Activated T-cell treated with anti-CD3 and anti-CD28 coated beads for 4 hours (primary cell): ENCODE data around the gene WNK2.
"Not testable (repeated sequence)": the region's sequence is repeated elsewhere in the genome, so short reads cannot be mapped to it uniquely, and the experiment has no call there.

ENCODE experiments used
- DNase-seq: peaks from one replicate; pipeline ENCODE4 v3.0.0-alpha.2; 2020

WNK2 gene

GRCh38 chr9:93240891-93241334 lies 57.0 kb downstream of the WNK2 start:
- DNase-seq: no peak

GRCh38 chr9:93243112-93243511 lies 59.2 kb downstream of the WNK2 start:
- DNase-seq: no peak

- no peak for DNase-seq
These were observed 60.2 kb downstream of the WNK2 start for GRCh38 chr9:93244101-93244500.

DNA sequence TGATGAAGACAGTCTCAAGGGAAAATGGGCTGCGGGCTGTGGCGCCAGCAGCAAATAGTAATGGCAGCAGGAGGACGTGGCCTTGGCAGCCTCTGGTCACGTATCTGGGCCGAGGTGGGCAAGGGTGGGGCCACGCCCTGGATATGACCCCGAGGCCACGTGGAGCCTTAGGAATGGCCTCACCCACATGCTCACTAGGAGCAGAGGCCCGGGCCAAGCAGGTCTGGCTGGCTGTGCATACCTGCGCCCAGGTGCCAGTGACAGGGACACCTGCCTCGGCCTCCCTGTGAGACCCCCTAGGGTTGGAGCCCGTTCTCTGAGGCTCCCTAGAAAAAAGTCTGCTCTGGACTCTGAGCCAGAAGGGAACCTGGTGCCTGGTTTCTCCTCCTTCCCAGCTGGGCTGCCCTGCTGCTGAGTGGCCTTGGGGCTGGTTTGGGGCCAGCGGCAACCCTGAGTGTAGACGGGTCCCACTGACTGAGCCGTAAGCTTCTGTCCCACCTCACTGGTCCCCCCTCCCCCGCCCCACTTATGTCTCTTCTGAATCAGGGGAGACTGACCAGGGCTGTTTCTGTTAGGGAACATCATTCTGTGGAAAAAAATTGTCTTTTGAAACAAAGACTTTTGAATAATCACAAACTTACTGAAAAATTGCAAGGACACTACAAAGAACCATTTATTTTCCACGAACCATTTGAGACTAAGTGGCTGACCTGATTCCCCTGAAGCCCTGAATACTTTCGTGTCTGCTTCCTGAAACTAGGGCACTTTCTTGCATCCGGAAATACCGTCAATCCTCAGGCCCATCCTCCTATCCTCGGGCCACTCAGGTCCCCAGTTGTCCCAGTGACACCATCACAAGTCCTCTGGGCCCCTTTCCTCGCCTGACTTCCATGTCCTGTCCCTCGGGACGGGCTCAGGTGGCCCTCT lies 60.8 kb downstream of the WNK2 start:
- DNase-seq: no peak

GRCh38 chr9:93245437-93245970 lies 61.6 kb downstream of the WNK2 start:
- DNase-seq: no peak

GRCh38 chr9:93246111-93246510 lies 62.2 kb downstream of the WNK2 start:
- no peak for DNase-seq

- no peak for DNase-seq
These were observed 62.6 kb downstream of the WNK2 start for GRCh38 chr9:93246526-93246925.

DNA sequence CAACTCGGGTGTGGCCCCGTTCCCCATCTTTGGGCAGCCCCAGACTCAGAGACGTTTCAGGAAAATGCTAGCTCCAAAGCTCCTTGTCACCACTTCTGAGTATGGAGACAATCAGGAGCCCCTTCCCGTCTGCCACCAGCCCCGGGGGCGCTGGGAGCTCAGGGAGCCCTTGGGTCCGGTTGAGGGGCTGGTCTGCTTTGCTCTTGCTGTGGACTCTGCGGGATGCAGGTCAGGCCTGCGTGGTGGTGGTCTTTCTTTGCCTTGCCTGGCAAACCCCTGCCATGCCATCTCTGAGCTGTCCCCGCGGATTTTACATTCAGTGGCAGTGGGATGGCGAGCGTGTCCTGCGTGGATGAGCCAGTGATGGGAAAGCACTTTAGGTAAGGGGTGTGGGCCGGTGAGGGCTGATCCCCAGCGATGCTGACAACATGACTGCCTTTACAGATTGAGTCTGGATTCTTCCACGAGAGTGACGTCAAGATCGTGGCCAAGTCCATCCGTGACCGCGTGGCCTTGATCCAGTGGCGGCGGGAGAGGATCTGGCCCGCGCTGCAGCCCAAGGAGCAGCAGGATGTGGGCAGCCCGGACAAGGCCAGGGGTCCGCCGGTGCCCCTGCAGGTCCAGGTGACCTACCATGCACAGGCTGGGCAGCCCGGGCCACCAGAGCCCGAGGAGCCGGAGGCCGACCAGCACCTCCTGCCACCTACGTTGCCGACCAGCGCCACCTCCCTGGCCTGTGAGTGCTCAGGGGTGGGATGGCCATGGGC lies 63.3 kb downstream of the WNK2 start:
- DNase-seq: no peak

GRCh38 chr9:93247892-93248291 lies 64.0 kb downstream of the WNK2 start:
- DNase-seq: no peak

DNA sequence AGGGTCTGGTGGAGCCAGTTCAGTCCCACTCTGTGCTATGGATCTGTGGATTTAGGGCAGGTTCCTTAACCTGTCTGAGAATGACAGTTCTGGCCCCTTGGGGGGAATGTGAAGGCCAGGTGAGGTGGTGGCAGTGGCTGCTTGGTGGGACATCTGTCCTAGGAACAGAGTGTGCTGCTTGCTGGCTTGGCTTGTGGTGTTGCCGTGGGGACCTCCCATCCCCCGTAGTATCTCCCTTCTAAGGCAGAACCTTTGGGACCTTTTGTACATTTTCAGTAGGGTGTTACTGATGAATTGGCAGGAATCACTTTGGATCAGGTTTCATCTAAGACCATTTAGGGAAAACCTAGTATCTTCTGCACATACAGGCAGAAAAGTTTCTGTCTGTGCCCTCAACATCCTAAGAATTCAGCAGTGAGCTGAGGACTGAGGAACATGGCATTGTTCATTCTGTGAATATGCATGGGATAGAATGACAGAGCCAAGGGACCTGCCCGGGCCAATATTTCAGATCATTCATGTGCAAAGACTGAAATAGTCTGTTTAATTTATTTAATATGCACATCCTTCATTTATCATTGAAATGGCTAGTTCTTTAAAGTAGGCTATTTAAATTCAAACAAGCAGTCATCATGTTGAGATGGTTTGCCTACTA lies 64.6 kb downstream of the WNK2 start:
- DNase-seq: no peak

DNA sequence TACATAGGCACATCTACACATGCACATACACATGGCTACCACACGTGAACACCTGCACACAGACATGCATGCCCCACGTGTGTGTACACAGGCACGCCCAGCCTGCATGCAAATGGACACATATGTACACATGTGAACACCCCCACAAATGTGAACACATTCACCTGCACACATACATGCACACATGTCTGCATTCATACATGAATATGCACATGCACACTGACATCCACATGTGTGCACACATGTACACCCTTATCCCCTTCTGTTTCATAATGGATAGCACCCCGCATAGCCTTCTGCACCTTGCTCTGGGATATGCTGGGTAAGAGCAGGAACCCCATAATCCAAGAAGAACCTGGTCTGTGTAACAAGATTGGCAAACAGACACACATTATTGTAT lies 66.2 kb downstream of the WNK2 start:
- DNase-seq: no peak

DNA sequence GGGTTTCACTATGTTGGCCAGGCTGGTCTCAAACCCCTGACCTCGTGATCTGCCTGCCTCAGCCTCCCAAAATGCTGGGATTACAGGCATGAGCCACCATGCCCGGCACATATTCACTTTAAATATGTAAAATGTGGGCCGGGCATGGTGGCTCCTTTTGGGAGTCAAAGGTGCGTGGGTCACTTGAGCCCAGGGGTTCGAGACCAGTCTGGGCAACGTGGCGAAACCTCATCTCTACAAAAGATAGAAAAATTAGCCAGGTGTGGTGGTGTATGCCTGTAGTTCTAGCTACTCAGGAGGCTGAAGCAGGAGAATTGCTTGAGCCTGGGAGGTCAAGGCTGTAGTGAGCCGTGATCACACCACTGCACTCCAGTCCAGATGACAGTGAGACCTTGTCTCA lies 67.4 kb downstream of the WNK2 start:
- DNase-seq: not testable (repeated sequence)

DNA sequence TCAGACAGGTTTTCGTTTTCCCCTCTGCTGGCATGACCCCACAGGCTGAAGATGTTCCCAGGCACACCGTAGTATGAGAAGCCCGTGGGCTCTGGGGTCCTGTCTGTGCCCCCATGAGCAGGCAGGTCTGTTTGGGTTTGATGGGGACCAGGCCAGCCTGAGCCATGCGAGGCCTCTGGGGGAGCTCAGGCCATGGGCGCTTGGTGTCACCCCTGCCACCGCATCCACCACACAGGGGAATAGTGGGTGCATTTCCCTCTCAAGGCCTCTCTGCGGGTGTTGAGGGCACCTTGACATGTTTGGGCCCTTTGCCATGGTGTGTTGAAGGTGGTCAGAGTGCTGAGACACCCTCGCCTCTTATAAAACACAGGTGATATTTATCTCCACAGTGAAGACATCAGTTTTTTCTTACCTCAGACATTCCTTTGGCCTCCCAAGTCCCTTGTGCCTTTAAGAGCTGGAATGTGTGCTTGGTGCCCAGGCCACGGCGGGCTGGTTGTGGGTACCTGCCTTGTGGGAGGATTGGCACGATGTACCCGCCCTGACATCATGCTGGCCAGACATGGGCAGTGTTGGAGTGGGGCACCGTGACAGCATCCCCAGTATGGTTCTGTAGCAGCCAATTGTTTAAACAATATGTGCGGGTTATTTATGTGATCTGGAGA lies 68.3 kb downstream of the WNK2 start:
- DNase-seq: no peak

DNA sequence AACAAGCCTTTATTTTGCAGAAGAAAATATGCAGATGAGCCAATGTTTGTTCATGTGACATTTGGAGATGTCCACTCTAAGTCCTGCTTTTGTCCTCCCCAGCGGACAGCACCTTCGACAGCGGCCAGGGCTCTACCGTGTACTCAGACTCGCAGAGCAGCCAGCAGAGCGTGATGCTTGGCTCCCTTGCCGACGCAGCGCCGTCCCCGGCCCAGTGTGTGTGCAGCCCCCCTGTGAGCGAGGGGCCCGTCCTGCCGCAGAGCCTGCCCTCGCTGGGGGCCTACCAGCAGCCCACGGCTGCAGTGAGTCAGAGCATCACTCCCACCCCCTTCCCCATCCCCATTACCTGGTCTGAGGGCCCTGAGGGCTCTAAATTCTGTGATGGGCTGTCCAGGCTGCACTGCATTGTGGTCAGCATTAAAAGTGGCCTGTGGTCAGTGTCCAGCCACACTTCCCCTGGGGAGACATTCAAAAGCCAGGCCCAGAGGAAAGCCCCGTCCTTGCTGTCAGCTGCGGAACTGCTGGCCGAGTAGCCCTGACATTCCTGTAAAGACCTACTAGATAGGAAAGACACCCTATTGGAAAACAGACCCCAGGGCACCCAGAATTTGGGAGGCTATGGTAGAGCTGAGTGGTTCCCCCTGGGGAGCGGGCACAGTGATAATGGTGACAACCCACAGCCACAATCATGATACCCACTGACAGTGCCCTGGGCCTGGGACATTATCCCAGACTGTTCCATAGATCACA lies 69.0 kb downstream of the WNK2 start:
- no peak for DNase-seq

DNA sequence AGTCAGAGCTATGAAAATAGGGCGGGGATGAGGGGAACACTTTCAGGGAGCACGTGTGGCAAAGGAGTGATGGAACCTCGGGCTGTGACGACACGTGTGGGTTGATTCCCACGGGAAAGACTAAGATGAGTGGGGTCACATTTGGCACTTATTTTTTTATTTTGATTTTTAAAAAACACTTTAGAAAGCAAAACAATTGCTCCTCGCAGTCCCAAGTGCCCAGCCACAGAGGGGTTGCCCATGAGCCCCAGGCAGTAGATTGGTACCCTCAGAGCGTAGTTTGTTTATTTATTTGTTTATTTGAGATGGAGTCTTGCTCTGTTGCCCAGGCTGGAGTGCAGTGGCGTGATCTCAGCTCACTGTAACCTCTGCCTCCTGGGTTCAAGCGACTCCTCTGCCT lies 69.7 kb downstream of the WNK2 start:
- no peak for DNase-seq

GRCh38 chr9:93254061-93254481 lies 70.1 kb downstream of the WNK2 start:
- DNase-seq: no peak

DNA sequence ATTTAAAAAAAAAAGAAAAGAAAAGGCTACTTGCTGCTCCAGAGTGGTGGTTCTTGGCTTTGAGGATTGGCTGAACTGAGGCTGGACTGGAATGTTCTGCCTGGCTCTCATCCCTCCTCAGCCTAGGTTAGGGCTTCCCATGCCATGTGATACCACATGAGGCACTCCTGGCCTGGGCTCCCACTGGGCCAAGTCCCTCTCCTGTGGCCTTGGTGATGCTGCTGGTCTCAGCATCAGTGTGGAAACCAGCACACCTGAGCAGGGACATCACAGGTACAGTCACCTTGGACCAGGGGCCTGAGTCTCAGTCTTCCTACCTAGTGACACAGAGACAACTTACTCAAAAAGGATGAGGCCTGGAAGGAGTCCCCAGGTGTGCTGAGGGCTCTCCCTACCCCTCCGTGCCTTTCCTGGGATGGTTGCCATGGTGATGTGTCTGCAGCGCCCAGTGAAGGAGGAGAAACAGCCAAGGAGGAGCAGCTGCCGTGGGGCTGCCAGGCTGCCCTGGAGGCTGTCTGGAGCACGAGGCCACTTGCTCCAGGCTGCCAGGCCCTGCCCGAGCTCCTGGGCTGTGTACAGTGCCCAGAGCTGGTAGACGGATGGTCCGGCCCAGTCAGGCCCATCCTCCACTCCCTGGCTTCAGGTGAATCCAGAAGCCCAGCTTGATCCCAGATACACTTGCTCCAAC lies 71.0 kb downstream of the WNK2 start:
- no peak for DNase-seq

DNA sequence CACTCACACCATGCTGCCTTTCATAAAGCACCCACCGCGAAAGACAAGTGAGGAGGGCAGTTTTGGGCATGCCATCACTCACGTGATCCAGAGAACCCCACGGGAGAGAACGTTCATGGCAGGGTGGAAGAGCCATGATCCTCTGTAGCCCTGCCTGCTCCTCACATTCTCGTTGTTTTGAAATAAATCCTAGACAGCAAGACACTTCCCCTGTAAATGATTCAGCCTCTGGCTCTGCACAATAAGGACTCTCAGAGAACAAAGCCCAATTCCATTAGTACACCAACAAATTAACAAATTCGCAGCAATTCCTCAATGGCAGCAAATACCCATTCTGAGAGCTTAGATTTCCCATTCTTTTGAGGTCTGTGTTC lies 71.5 kb downstream of the WNK2 start:
- no peak for DNase-seq

GRCh38 chr9:93255994-93256877 lies 72.3 kb downstream of the WNK2 start:
- no peak for DNase-seq
